NCI-H1417 (cell line): Measurements from ENCODE around the gene CDH4.

Experiments
- DNase-seq, 3 experiments: peaks; one replicate each; lab custom pipeline; 2025; lab: John Stamatoyannopoulos, UW

CDH4 gene

GRCh38 chr20:61897401-61898295 is 645.6 kb downstream of the CDH4 start:
- no peak for DNase-seq

GRCh38 chr20:61898405-61898804 is 646.3 kb downstream of the CDH4 start:
- DNase-seq: no peak

GRCh38 chr20:61900011-61900944 is 648.2 kb downstream of the CDH4 start:
- no peak for DNase-seq

GRCh38 chr20:61900945-61901293 is 648.9 kb downstream of the CDH4 start:
- no peak for DNase-seq

GRCh38 chr20:61901392-61902220 is 649.5 kb downstream of the CDH4 start:
- DNase-seq: peak in 2 of 3 experiments; percentile 17 to 21

- DNase-seq: peak in 1 of 3 experiments; percentile 8
Observed at GRCh38 chr20:61902221-61902869, 650.3 kb downstream of the CDH4 start.

- no peak for DNase-seq
Observed at GRCh38 chr20:61903575-61904340, 651.7 kb downstream of the CDH4 start.

GRCh38 chr20:61904456-61904855 is 652.4 kb downstream of the CDH4 start:
- no peak for DNase-seq

- no peak for DNase-seq
Observed at GRCh38 chr20:61905781-61906523, 653.9 kb downstream of the CDH4 start.

- no peak for DNase-seq
Observed at GRCh38 chr20:61907081-61907891, 655.2 kb downstream of the CDH4 start.

GRCh38 chr20:61908057-61909026 is 656.3 kb downstream of the CDH4 start:
- no peak for DNase-seq

- DNase-seq: no peak
Observed at GRCh38 chr20:61909028-61909427, 657.0 kb downstream of the CDH4 start.

GRCh38 chr20:61909821-61910220 is 657.8 kb downstream of the CDH4 start:
- DNase-seq: no peak

- DNase-seq: no peak
Observed at GRCh38 chr20:61911824-61912223, 659.8 kb downstream of the CDH4 start.

- DNase-seq: no peak
Observed at GRCh38 chr20:61912665-61913422, 660.8 kb downstream of the CDH4 start.

- no peak for DNase-seq
Observed at GRCh38 chr20:61913423-61914225, 661.6 kb downstream of the CDH4 start.
